PC-9 (cell line): Measurements from ENCODE around the gene PITPNM2.

Experiments
- EZH2 ChIP-seq: fragments of 200-600 bp; sonication (generic); IDR thresholded peaks from 2 replicates; pipeline ENCODE4 v1.8.0; 2017; ENCODE audit warnings: antibody characterized with exemption, low read depth
- TF ChIP-seq, protein P1 (sequence below): fragments of 200-600 bp; sonication (generic); conservative IDR thresholded peaks from 2 replicates; pipeline ENCODE4 v1.6.1; 2017; ENCODE audit warnings: mixed run types, antibody characterized with exemption, mild to moderate bottlenecking, moderate library complexity

DNA sequence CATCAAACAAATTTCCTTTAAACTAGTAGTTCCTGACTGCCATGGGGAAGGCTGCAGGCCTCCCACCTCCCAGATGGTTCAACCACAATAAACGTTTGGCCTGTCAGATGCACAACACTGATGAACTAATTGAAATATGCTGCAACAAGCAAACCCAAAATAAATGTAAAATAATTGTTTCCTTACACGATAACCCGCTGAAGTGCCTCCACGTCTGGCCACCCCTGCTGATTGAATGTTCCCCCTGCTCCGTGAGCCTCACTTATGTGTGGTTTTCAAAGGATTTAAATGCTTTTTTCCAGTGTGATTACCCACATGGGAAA, 8.4 kb downstream of the PITPNM2 start:
- TF ChIP-seq, protein P1, sequence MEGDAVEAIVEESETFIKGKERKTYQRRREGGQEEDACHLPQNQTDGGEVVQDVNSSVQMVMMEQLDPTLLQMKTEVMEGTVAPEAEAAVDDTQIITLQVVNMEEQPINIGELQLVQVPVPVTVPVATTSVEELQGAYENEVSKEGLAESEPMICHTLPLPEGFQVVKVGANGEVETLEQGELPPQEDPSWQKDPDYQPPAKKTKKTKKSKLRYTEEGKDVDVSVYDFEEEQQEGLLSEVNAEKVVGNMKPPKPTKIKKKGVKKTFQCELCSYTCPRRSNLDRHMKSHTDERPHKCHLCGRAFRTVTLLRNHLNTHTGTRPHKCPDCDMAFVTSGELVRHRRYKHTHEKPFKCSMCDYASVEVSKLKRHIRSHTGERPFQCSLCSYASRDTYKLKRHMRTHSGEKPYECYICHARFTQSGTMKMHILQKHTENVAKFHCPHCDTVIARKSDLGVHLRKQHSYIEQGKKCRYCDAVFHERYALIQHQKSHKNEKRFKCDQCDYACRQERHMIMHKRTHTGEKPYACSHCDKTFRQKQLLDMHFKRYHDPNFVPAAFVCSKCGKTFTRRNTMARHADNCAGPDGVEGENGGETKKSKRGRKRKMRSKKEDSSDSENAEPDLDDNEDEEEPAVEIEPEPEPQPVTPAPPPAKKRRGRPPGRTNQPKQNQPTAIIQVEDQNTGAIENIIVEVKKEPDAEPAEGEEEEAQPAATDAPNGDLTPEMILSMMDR: no peak
- no peak for TF ChIP-seq EZH2
